Keratinocyte (primary cell): Measurements from ENCODE around the gene MRPL43. TPM values are rescaled to one million over a fixed set of nuclear protein-coding genes. Genes with fewer than 3 reads are reported as not detected.

Source experiments
- DNase-seq: peaks from one replicate; pipeline ENCODE4 v3.0.0-alpha.2; 2011; ENCODE audit warnings: low read depth, missing footprints, low spot score
- FAIRE-seq: peaks from 2 replicates; lab custom pipeline; 2011; peaks lifted over from hg19 to GRCh38; lab: Jason Lieb, UNC
- H2AFZ ChIP-seq: 2 replicates; pipeline ENCODE4 v1.6.0; 2012; ENCODE audit warnings: low read length, control low read depth, inconsistent platforms; ENCODE audit not compliant: control insufficient read depth
- H3K27ac ChIP-seq: 2 replicates; pipeline ENCODE4 v1.5.1; 2011; ENCODE audit warnings: low read length; ENCODE audit not compliant: control insufficient read depth, insufficient read depth
- H3K27me3 ChIP-seq: 3 replicates; pipeline ENCODE4 v1.6.0; 2011; ENCODE audit warnings: low read length; ENCODE audit not compliant: control insufficient read depth, insufficient read depth; ENCODE audit errors: extremely low read depth
- H3K36me3 ChIP-seq, 2 experiments: 2 replicates in 1 of 2; 3 replicates in 1 of 2; pipeline ENCODE4 v1.5.1; 2011; ENCODE audit warnings: low read length in 2 of 2, mild to moderate bottlenecking in 1 of 2; ENCODE audit not compliant: control insufficient read depth in 2 of 2, insufficient read depth in 2 of 2; ENCODE audit errors: extremely low read depth in 1 of 2
- H3K4me1 ChIP-seq: 3 replicates; pipeline ENCODE4 v1.5.1; 2011; ENCODE audit warnings: low read length; ENCODE audit not compliant: control insufficient read depth, insufficient read depth; ENCODE audit errors: extremely low read depth
- H3K4me2 ChIP-seq: 3 replicates; pipeline ENCODE4 v1.6.0; 2011; ENCODE audit warnings: low read depth, low read length; ENCODE audit not compliant: control insufficient read depth, insufficient read depth; ENCODE audit errors: extremely low read depth
- H3K4me3 ChIP-seq, 3 experiments: fragments of 200-600 bp in 1 of 3; sonication (generic) in 1 of 3; 2 replicates in 2 of 3; 3 replicates in 1 of 3; pipeline ENCODE4 v1.5.1; 2011 to 2016; ENCODE audit warnings: low read length in 3 of 3, mild to moderate bottlenecking in 3 of 3, control low read depth in 2 of 3, inconsistent platforms in 1 of 3, low read depth in 1 of 3, mixed read lengths in 1 of 3, mixed run types in 1 of 3, moderate library complexity in 1 of 3; ENCODE audit not compliant: control insufficient read depth in 2 of 3, insufficient read depth in 2 of 3; ENCODE audit errors: extremely low read depth in 1 of 3
- H3K79me2 ChIP-seq: 2 replicates; pipeline ENCODE4 v1.6.0; 2012; ENCODE audit warnings: low read length; ENCODE audit not compliant: control insufficient read depth, insufficient read depth
- H3K9ac ChIP-seq: 3 replicates; pipeline ENCODE4 v1.6.0; 2011; ENCODE audit warnings: low read length; ENCODE audit not compliant: control insufficient read depth, insufficient read depth; ENCODE audit errors: extremely low read depth
- H3K9me1 ChIP-seq: 3 replicates; pipeline ENCODE4 v1.6.0; 2011; ENCODE audit warnings: low read length; ENCODE audit not compliant: control insufficient read depth, insufficient read depth; ENCODE audit errors: extremely low read depth
- H3K9me3 ChIP-seq: 2 replicates; pipeline ENCODE4 v1.5.1; 2012; ENCODE audit warnings: low read depth, low read length; ENCODE audit not compliant: control insufficient read depth
- H4K20me1 ChIP-seq: 3 replicates; pipeline ENCODE4 v1.6.0; 2011; ENCODE audit warnings: low read length; ENCODE audit not compliant: control insufficient read depth, insufficient read depth; ENCODE audit errors: extremely low read depth
- CTCF ChIP-seq, 3 experiments: IDR thresholded peaks in 1 of 3; conservative IDR thresholded peaks in 1 of 3; optimal IDR thresholded peaks in 1 of 3; 2 replicates in 2 of 3; 3 replicates in 1 of 3; pipeline versions ENCODE3 to v1.5.1; 2011; ENCODE audit warnings: low read length in 3 of 3, mild to moderate bottlenecking in 3 of 3, moderate library complexity in 2 of 3, control low read depth in 1 of 3, inconsistent platforms in 1 of 3; ENCODE audit not compliant: insufficient read depth in 2 of 3; ENCODE audit errors: extremely low read depth in 1 of 3
- EZH2 ChIP-seq: IDR thresholded peaks from one replicate; pipeline ENCODE4 v1.6.1; 2012; ENCODE audit warnings: inconsistent platforms, mild to moderate bottlenecking, low read length, moderate library complexity
- dilution Hi-C: fragments of 300-500 bp; cut with MboI; formaldehyde crosslinking; loops from one replicate; pipeline ENCODE4 v1.7.0; 2020; ENCODE audit warnings: low sequenced_read_pairs; ENCODE audit not compliant: extremely low pct_ligation_motif_present
- polyA plus RNA-seq, 5 experiments: library from polyadenylated mRNA; depleted of rRNA in 3 of 5; stranded (reverse) in 3 of 5; stranded (forward) in 1 of 5; unstranded in 1 of 5; fragments of >200 nt; gene quantifications; 1 replicate in 1 of 5; 2 replicates in 3 of 5; 3 replicates in 1 of 5; pipeline versions ENCODE4 v1.2.1 to v1.2.3, GENCODE V29; 2011 to 2012; ENCODE audit warnings: missing spikeins in 2 of 5, low read depth in 1 of 5, low replicate concordance in 1 of 5

MRPL43 gene
- polyA plus RNA-seq, 1 donor (not counting 4 experiments of a cell fraction or from before 2014, with no cell fraction given) = 71.1 TPM

- H3K36me3 ChIP-seq = peaks cover 15 to 26% of the 10 kb centered on the region in 2 experiments
- H3K4me2 ChIP-seq = no peak overlapping the region
- no peaks in the 10 kb centered on the region for H4K20me1 ChIP-seq
- no peaks in the 10 kb centered on the region for H3K27me3 ChIP-seq
- H2AFZ ChIP-seq = no peak overlapping the region
- dilution Hi-C loops = no loop called here
- FAIRE-seq (no peak), DNase-seq (no peak)
- H3K9me3 ChIP-seq = no peaks in the 10 kb centered on the region
- no peak overlapping the region for H3K4me3 ChIP-seq
- no peaks in the 10 kb centered on the region for H3K9me1 ChIP-seq
- H3K4me1 ChIP-seq = peaks cover 7% of the 10 kb centered on the region
- no peak overlapping the region for H3K9ac ChIP-seq
- TF ChIP-seq EZH2 = no peak
- TF ChIP-seq CTCF (optimal IDR thresholded peaks at IDR 0.05 in 1 of 3, IDR thresholded peaks at IDR 0.05 in 1 of 3, conservative IDR thresholded peaks at IDR 0.05 in 1 of 3; ENCODE audit: extremely low read depth in 1 of 3, insufficient read depth in 2 of 3, low read length in 3 of 3) = no peak
- H3K27ac ChIP-seq = no peak overlapping the region
- H3K79me2 ChIP-seq = peaks cover 10% of the 10 kb centered on the region
Observed at GRCh38 chr10:101006593-101007098, 19.3 kb upstream of the MRPL43 start.

GRCh38 chr10:101005869-101006567 lies 18.7 kb upstream of the MRPL43 start:
- no peaks in the 10 kb centered on the region for H4K20me1 ChIP-seq
- H3K9ac ChIP-seq = no peak overlapping the region
- H3K27ac ChIP-seq = no peak overlapping the region
- no peak for TF ChIP-seq EZH2
- TF ChIP-seq CTCF (optimal IDR thresholded peaks at IDR 0.05 in 1 of 3, IDR thresholded peaks at IDR 0.05 in 1 of 3, conservative IDR thresholded peaks at IDR 0.05 in 1 of 3; ENCODE audit: extremely low read depth in 1 of 3, insufficient read depth in 2 of 3, low read length in 3 of 3) = no peak
- FAIRE-seq = no peak
- H3K9me3 ChIP-seq = no peaks in the 10 kb centered on the region
- H3K4me1 ChIP-seq = peaks cover 7% of the 10 kb centered on the region
- H3K79me2 ChIP-seq = peaks cover 12% of the 10 kb centered on the region
- H3K36me3 ChIP-seq = peaks cover 15 to 26% of the 10 kb centered on the region in 2 experiments
- H2AFZ ChIP-seq = no peak overlapping the region
- DNase-seq = no peak
- H3K4me3 ChIP-seq = no peak overlapping the region
- no peak overlapping the region for H3K4me2 ChIP-seq
- dilution Hi-C loops = no loop called here
- H3K9me1 ChIP-seq = no peaks in the 10 kb centered on the region
- no peaks in the 10 kb centered on the region for H3K27me3 ChIP-seq
